Measurements from ENCODE around the gene DMRTB1.

DNA sequence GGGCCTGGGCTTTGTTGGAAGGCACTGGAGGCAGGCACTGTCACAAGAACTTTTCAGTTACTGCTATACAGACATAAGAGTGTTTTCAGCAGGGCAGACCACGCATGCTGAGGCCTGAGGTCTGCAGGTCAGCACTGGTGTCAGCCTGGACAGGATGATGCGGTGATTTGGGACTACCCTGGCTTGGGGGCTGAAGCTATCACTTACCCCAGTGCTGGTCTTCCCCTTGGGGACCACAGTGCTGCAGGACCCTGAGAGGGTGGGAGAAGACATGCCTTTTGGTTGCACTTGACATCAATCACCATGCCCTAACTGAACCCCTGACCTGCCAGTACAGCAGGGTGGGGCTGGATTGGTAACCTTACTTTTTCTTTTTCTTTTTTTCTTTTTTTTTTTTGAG is 9.2 kb downstream of the DMRTB1 start:
- TF ChIP-seq SMC3 (conservative IDR thresholded peaks at IDR 0.05; ENCODE audit: poor library complexity) (no peak), TAF1 (IDR thresholded peaks at IDR 0.05; ENCODE audit: low read depth) (no peak)
